Endothelial cell of umbilical vein (primary cell): ENCODE measurements around the gene MCM5. TPM values are rescaled to one million over a fixed set of nuclear protein-coding genes. Genes with fewer than 3 reads are reported as not detected.

Source experiments
- BruUV-seq: library from RNA; stranded (reverse); fragments of 400-500 nt; replicated peaks from 2 replicates; lab custom pipeline; 2021; lab: Mats Ljungman, UMichigan
- CTCF ChIA-PET: fragments of 300-600, 350-600 bp; sonication (Branson Sonifier 250); formaldehyde crosslinking; loops from one replicate; lab custom pipeline; 2021; ENCODE audit warnings: antibody characterized with exemption, inconsistent platforms; lab: Charles Lee
- POLR2A ChIA-PET: fragments of 300-600, 350-600 bp; sonication (Branson Sonifier 250); formaldehyde crosslinking; loops from one replicate; lab custom pipeline; 2021; ENCODE audit warnings: antibody characterized with exemption, inconsistent platforms; lab: Charles Lee
- DNase-seq: peaks from one replicate; pipeline ENCODE4 v3.0.0-alpha.2; 2011; ENCODE audit warnings: low read depth, low spot score
- FAIRE-seq: peaks from 2 replicates; lab custom pipeline; 2011; peaks lifted over from hg19 to GRCh38; lab: Jason Lieb, UNC
- H2AFZ ChIP-seq: 2 replicates; pipeline ENCODE4 v1.6.0; 2012; ENCODE audit warnings: low read depth, low read length, control low read depth, inconsistent platforms
- H3K27ac ChIP-seq: 2 replicates; pipeline ENCODE4 v1.5.1; 2011; ENCODE audit warnings: low read depth, mild to moderate bottlenecking, control low read depth, low read length, moderate library complexity; ENCODE audit not compliant: insufficient read depth
- H3K27me3 ChIP-seq, 2 experiments: 2 replicates each; pipeline versions ENCODE4 v1.6.0 to v1.6.1; 2011; ENCODE audit warnings: low read length in 2 of 2, mixed read lengths in 1 of 2; ENCODE audit not compliant: control insufficient read depth in 2 of 2, insufficient read depth in 2 of 2
- H3K36me3 ChIP-seq, 2 experiments: 2 replicates in 1 of 2; 3 replicates in 1 of 2; pipeline ENCODE4 v1.5.1; 2011; ENCODE audit warnings: low read length in 2 of 2, mild to moderate bottlenecking in 1 of 2, moderate library complexity in 1 of 2; ENCODE audit not compliant: control insufficient read depth in 2 of 2, insufficient read depth in 2 of 2; ENCODE audit errors: extremely low read depth in 1 of 2
- H3K4me1 ChIP-seq: 3 replicates; pipeline ENCODE4 v1.5.1; 2011; ENCODE audit warnings: mild to moderate bottlenecking, low read length; ENCODE audit not compliant: control insufficient read depth, insufficient read depth; ENCODE audit errors: extremely low read depth
- H3K4me2 ChIP-seq: 2 replicates; pipeline ENCODE4 v1.6.1; 2011; ENCODE audit warnings: low read length, control low read depth, mixed read lengths; ENCODE audit not compliant: insufficient read depth
- H3K4me3 ChIP-seq, 3 experiments: fragments of 200-600 bp in 1 of 3; sonication (generic), shearing (Covaris generic) in 1 of 3; replicated peaks in 1 of 3; 2 replicates each; pipeline ENCODE4 v1.5.1; 2011 to 2016; ENCODE audit warnings: control low read depth in 3 of 3, low read length in 3 of 3, mild to moderate bottlenecking in 2 of 3, inconsistent platforms in 1 of 3, low read depth in 1 of 3, moderate library complexity in 1 of 3; ENCODE audit not compliant: insufficient read depth in 1 of 3
- H3K79me2 ChIP-seq: 2 replicates; pipeline ENCODE4 v1.6.0; 2012; ENCODE audit warnings: low read length, inconsistent platforms; ENCODE audit not compliant: control insufficient read depth, insufficient read depth
- H3K9ac ChIP-seq: replicated peaks from 2 replicates; pipeline ENCODE3; 2011; ENCODE audit warnings: low read length, control low read depth; ENCODE audit not compliant: insufficient read depth; ENCODE audit errors: extremely low read depth
- H3K9me1 ChIP-seq: replicated peaks from 3 replicates; pipeline ENCODE4 v1.6.0; 2011; ENCODE audit warnings: mild to moderate bottlenecking, low read length; ENCODE audit not compliant: control insufficient read depth, insufficient read depth; ENCODE audit errors: extremely low read depth
- H3K9me3 ChIP-seq: replicated peaks from 2 replicates; pipeline ENCODE4 v1.5.1; 2012; ENCODE audit warnings: low read length, inconsistent platforms; ENCODE audit not compliant: control insufficient read depth, insufficient read depth
- H4K20me1 ChIP-seq: replicated peaks from 2 replicates; pipeline ENCODE3; 2011; ENCODE audit warnings: mild to moderate bottlenecking, low read length; ENCODE audit not compliant: control insufficient read depth, insufficient read depth; ENCODE audit errors: extremely low read depth
- CTCF ChIP-seq, 2 donors: IDR thresholded peaks; 1 replicate in 1 of 2; 2 replicates in 1 of 2; pipeline ENCODE4 v1.5.1; 2011; ENCODE audit warnings: low read length in 2 of 2, mild to moderate bottlenecking in 2 of 2, moderate library complexity in 2 of 2, control low read depth in 1 of 2, inconsistent platforms in 1 of 2, low read depth in 1 of 2; ENCODE audit not compliant: insufficient read depth in 1 of 2; ENCODE audit errors: extremely low read depth in 1 of 2
- FOS ChIP-seq: IDR thresholded peaks from 2 replicates; pipeline ENCODE4 v1.6.1; 2011; ENCODE audit warnings: mild to moderate bottlenecking, low read length, moderate library complexity, borderline replicate concordance; ENCODE audit not compliant: insufficient read depth
- JUN ChIP-seq: IDR thresholded peaks from 2 replicates; pipeline ENCODE4 v1.6.1; 2011; ENCODE audit warnings: borderline replicate concordance, low read depth; ENCODE audit not compliant: insufficient read length, insufficient read depth
- MAX ChIP-seq: IDR thresholded peaks from 2 replicates; pipeline ENCODE4 v1.6.1; 2011; ENCODE audit not compliant: insufficient read depth, insufficient read length
- MYC ChIP-seq: IDR thresholded peaks from one replicate; pipeline ENCODE4 v1.6.1; 2011; ENCODE audit warnings: mild to moderate bottlenecking, low read depth, low read length
- POLR2A ChIP-seq: IDR thresholded peaks from 2 replicates; pipeline ENCODE4 v1.6.1; 2012; ENCODE audit warnings: low read depth, mild to moderate bottlenecking, control low read depth, low read length
- POLR2AphosphoS5 ChIP-seq: IDR thresholded peaks from 2 replicates; pipeline ENCODE4 v1.6.1; 2012; ENCODE audit warnings: low read depth, mild to moderate bottlenecking, control low read depth, low read length, moderate library complexity; ENCODE audit not compliant: insufficient read depth
- dilution Hi-C: fragments of 300-500 bp; cut with MboI; formaldehyde crosslinking; loops from one replicate; pipeline ENCODE4 v1.15.0; 2019; ENCODE audit warnings: low sequenced_read_pairs; ENCODE audit not compliant: extremely low pct_ligation_motif_present
- intact Hi-C: fragments of 100-400 bp; cut with micrococcal nuclease; formaldehyde crosslinking; loops from one replicate; pipeline ENCODE4 v1.10.0; 2022
- polyA plus RNA-seq, 4 experiments: library from polyadenylated mRNA; depleted of rRNA in 3 of 4; stranded (reverse) in 3 of 4; unstranded in 1 of 4; fragments of >200 nt; gene quantifications; 2 replicates each; pipeline versions ENCODE4 v1.2.1 to v1.2.3, GENCODE V29; 2011 to 2012; ENCODE audit warnings: missing spikeins in 1 of 4
- total RNA-seq: library from RNA; stranded (reverse); gene quantifications from 2 replicates; pipeline ENCODE4 v1.2.3, GENCODE V29; 2021

Gene MCM5
- total and polyA plus RNA-seq, 2 donors (not counting 3 experiments of a cell fraction or from before 2014, with no cell fraction given): 67.8 to 111 TPM

- CTCF ChIA-PET: no interaction called here
- no TSS peak for BruUV-seq
- Histone ChIP-seq H3K9me1 (no peaks in the 10 kb centered on the region), H3K4me1 (peaks cover 11% of the 10 kb centered on the region), H3K36me3 (no peaks in the 10 kb centered on the region), H3K9ac (no peak overlapping the region), H3K4me3 (no peak overlapping the region), H3K27me3 (no peaks in the 10 kb centered on the region), H4K20me1 (no peaks in the 10 kb centered on the region), H2AFZ (no peak overlapping the region), H3K9me3 (no peaks in the 10 kb centered on the region), H3K27ac (no peak overlapping the region), H3K4me2 (no peak overlapping the region), H3K79me2 (no peaks in the 10 kb centered on the region)
- dilution Hi-C loops (no loop called here), intact Hi-C loops (no loop called here)
- no peak for FAIRE-seq
- no peak for DNase-seq
- POLR2A ChIA-PET: no interaction called here
- TF ChIP-seq FOS (no peak), JUN (no peak), POLR2A (no peak), CTCF (IDR thresholded peaks at IDR 0.05; ENCODE audit: extremely low read depth in 1 of 2, insufficient read depth in 1 of 2, low read depth in 1 of 2, low read length in 2 of 2) (no peak), MAX (no peak), MYC (no peak), POLR2AphosphoS5 (no peak)
These were observed 63.4 kb downstream of the MCM5 start for GRCh38 chr22:35463231-35463933.
